GM19238 (cell line): ENCODE results near the gene SLC25A51.

Source experiments
- DNase-seq: peaks from one replicate; pipeline ENCODE4 v3.0.0; 2011; ENCODE audit warnings: low spot score; ENCODE audit not compliant: insufficient read length

SLC25A51 gene

GRCh38 chr9:37903647-37904444 lies at the start of gene SLC25A51:
TSS of gene SLC25A51 (minus strand) at chr9:37904127. CDS start at chr9:37888550, 15,577 bp downstream.
- peak; percentile 95 for DNase-seq

- no peak for DNase-seq
Observed at GRCh38 chr9:37953206-37953774, 49.4 kb upstream of the SLC25A51 start.

- no peak for DNase-seq
Observed at GRCh38 chr9:37952731-37953130, 48.8 kb upstream of the SLC25A51 start.

- DNase-seq = no peak
Observed at GRCh38 chr9:37951671-37952449, 47.9 kb upstream of the SLC25A51 start.

GRCh38 chr9:37950561-37950960 lies 46.6 kb upstream of the SLC25A51 start:
- no peak for DNase-seq

- no peak for DNase-seq
Observed at GRCh38 chr9:37949576-37949975, 45.6 kb upstream of the SLC25A51 start.

GRCh38 chr9:37948417-37948980 lies 44.6 kb upstream of the SLC25A51 start:
- DNase-seq = no peak

GRCh38 chr9:37947977-37948376 lies 44.0 kb upstream of the SLC25A51 start:
- DNase-seq = no peak

GRCh38 chr9:37947471-37947870 lies 43.5 kb upstream of the SLC25A51 start:
- no peak for DNase-seq

GRCh38 chr9:37946971-37947370 lies 43.0 kb upstream of the SLC25A51 start:
- no peak for DNase-seq

- DNase-seq = no peak
Observed at GRCh38 chr9:37946041-37946440, 42.1 kb upstream of the SLC25A51 start.

- DNase-seq = no peak
Observed at GRCh38 chr9:37944671-37945481, 40.9 kb upstream of the SLC25A51 start.

- no peak for DNase-seq
Observed at GRCh38 chr9:37944266-37944650, 40.3 kb upstream of the SLC25A51 start.

- DNase-seq = no peak
Observed at GRCh38 chr9:37943345-37944265, 39.7 kb upstream of the SLC25A51 start.

GRCh38 chr9:37942621-37943344 lies 38.9 kb upstream of the SLC25A51 start:
- DNase-seq = no peak

- DNase-seq = no peak
Observed at GRCh38 chr9:37941253-37941652, 37.3 kb upstream of the SLC25A51 start.

GRCh38 chr9:37939575-37940095 lies 35.7 kb upstream of the SLC25A51 start:
- DNase-seq = no peak

GRCh38 chr9:37938121-37938891 lies 34.4 kb upstream of the SLC25A51 start:
- no peak for DNase-seq
